Activated CD4-positive, alpha-beta memory T cell treated with anti-CD3 and anti-CD28 coated beads for 36 hours (primary cell): Measurements from ENCODE around the gene EIF2S1. TPM values are rescaled to one million over a fixed set of nuclear protein-coding genes. Genes with fewer than 3 reads are reported as not detected.
"Not testable (repeated sequence)": the region's sequence is repeated elsewhere in the genome, so short reads cannot be mapped to it uniquely, and the experiment has no call there.

Experiments used
- CTCF ChIA-PET: fragments of 350-600 bp; sonication (Branson Sonifier 250); formaldehyde crosslinking; loops from one replicate; lab custom pipeline; 2021; ENCODE audit warnings: antibody characterized with exemption, inconsistent platforms; lab: Charles Lee
- POLR2A ChIA-PET: fragments of 350-600 bp; sonication (Branson Sonifier 250); formaldehyde crosslinking; loops from one replicate; lab custom pipeline; 2021; ENCODE audit warnings: antibody characterized with exemption; lab: Charles Lee
- DNase-seq: peaks from one replicate; pipeline ENCODE4 v3.0.0-alpha.2; 2020
- H3K27ac Mint-ChIP-seq: one replicate; pipeline ENCODE4 v1.8.0; 2021; ENCODE audit warnings: mixed read lengths
- H3K27me3 Mint-ChIP-seq: one replicate; pipeline ENCODE4 v1.8.0; 2021; ENCODE audit warnings: mixed read lengths
- H3K36me3 Mint-ChIP-seq: one replicate; pipeline ENCODE4 v1.8.0; 2021; ENCODE audit warnings: mixed read lengths
- H3K4me1 Mint-ChIP-seq: one replicate; pipeline ENCODE4 v1.8.0; 2021; ENCODE audit warnings: low read depth, mixed read lengths
- H3K4me3 Mint-ChIP-seq: one replicate; pipeline ENCODE4 v1.8.0; 2021; ENCODE audit warnings: mild to moderate bottlenecking, mixed read lengths
- H3K9me3 Mint-ChIP-seq: one replicate; pipeline ENCODE4 v1.8.0; 2021; ENCODE audit warnings: mixed read lengths
- intact Hi-C: fragments of 100-400 bp; cut with micrococcal nuclease; formaldehyde crosslinking; loops from one replicate; pipeline ENCODE4 v1.15.1; 2023
- total RNA-seq, 2 experiments: library from RNA; stranded (reverse); gene quantifications; one replicate each; pipeline ENCODE4 v1.2.3, GENCODE V29; 2021

The EIF2S1 gene
- total RNA-seq, 2 experiments from 2014 or later: 238 to 240 TPM

DNA sequence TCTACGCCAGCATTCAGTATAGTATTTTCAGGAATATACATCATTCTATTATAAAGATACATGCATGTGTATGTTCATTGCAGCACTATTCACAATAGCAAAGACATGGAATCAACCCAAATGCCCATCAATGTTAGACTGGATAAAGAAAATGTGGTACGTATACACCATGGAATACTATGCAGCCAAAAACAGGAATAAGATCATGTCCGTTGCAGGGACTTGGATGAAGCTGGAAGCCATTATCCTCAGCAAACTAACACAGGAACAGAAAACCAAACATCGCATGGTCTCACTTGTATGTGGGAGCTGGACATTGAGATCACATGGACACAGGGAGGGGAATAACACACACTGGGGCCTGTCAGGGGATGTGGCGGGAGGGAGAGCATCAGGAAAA, 55.5 kb downstream of the EIF2S1 start:
- H3K36me3 Mint-ChIP-seq, H3K9me3 Mint-ChIP-seq, POLR2A ChIA-PET, intact Hi-C loops, H3K27me3 Mint-ChIP-seq, H3K27ac Mint-ChIP-seq, DNase-seq, H3K4me3 Mint-ChIP-seq: not testable (repeated sequence)
- CTCF ChIA-PET: interaction anchor here (0.6 to 1.7 kb wide), 5 partner anchors 12 to 289 kb away, joined by 3 to 7 read pairs (median 3); no protein-coding TSS in a partner anchor
- peaks cover 14% of the 10 kb centered on the region for H3K4me1 Mint-ChIP-seq

DNA sequence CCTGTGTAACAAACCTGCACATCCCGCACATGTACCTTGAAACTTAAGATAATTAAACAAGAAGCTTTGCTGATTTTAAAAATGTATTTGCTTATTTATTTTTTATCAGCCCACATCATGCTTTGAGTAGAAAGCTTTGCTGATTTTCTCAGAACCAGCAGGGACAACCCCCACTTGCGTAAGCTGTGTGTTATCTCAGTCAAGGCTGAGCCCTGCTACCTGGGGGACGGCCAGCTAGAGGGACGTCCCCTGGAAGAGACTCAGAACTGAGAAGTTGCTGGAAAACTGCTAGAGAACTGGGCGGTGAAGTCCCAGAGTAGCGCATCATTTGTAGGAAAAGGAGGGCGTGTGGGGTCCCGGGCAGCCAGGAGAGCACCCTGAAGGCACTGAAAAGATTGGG, 56.0 kb downstream of the EIF2S1 start:
- H3K9me3 Mint-ChIP-seq: no peaks in the 10 kb centered on the region
- ChIA-PET CTCF (interaction anchor here (0.9 to 1.7 kb wide), 3 partner anchors 11 to 155 kb away, joined by 3 to 7 read pairs (median 6); no protein-coding TSS in a partner anchor), POLR2A (interaction anchor here (0.5 kb wide), 1 partner anchor 10 kb away, joined by 3 read pairs; no protein-coding TSS in a partner anchor)
- no peak for DNase-seq
- H3K4me3 Mint-ChIP-seq: no peak overlapping the region
- intact Hi-C loops: no loop called here
- H3K27ac Mint-ChIP-seq: no peak overlapping the region
- peaks cover 14% of the 10 kb centered on the region for H3K4me1 Mint-ChIP-seq
- H3K27me3 Mint-ChIP-seq: peaks cover 2% of the 10 kb centered on the region
- no peaks in the 10 kb centered on the region for H3K36me3 Mint-ChIP-seq

DNA sequence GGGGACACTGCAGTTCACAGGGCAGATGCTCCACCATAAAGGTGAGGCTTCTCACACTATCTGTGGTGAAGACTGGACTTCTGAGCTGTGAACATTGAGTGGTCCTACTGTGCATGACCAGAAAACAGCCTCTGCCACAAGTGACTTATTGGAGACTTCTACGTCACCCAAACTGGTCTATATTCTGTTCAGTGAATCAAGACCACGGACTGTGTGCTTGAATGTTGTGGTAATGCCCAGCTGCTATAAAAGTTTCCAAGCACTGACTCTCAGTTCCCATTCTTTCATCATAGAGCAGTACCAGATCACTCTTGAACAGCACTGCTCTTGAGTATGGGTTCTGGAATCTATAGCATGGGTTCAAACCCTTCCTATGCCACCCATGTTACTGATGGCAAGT, 56.7 kb downstream of the EIF2S1 start:
- no peaks in the 10 kb centered on the region for H3K9me3 Mint-ChIP-seq
- intact Hi-C loops: no loop called here
- H3K4me3 Mint-ChIP-seq: no peak overlapping the region
- CTCF ChIA-PET: interaction anchor here (1.1 to 1.7 kb wide), 2 partner anchors 10 to 154 kb away, joined by 6 to 7 read pairs; no protein-coding TSS in a partner anchor
- no peaks in the 10 kb centered on the region for H3K36me3 Mint-ChIP-seq
- DNase-seq: no peak
- H3K27ac Mint-ChIP-seq: no peak overlapping the region
- H3K27me3 Mint-ChIP-seq: no peaks in the 10 kb centered on the region
- peaks cover 14% of the 10 kb centered on the region for H3K4me1 Mint-ChIP-seq
- POLR2A ChIA-PET: no interaction called here

DNA sequence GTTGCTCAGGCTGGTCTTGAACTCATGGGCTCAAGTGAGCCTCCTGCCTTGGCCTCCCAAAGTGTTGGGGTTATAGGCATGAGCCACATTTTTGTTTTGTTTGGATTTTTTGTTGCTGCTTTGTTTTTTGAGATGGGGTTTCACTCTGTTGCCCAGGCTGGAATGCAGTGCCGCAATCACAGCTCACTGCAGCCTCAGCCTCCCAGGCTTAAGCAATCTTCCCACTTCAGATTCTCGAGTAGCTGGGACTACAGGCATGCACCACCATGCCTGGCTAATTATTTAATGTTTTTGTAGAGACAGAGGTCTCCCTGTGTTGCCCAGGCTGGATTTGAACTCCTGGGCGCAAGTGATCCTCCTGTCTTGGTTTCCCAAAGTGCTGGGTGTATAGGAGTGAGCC, 57.5 kb downstream of the EIF2S1 start:
- Mint-ChIP-seq H3K27me3 (no peaks in the 10 kb centered on the region), H3K36me3 (no peaks in the 10 kb centered on the region), H3K4me1 (peaks cover 9% of the 10 kb centered on the region), H3K9me3 (no peaks in the 10 kb centered on the region), H3K27ac (no peak overlapping the region), H3K4me3 (no peak overlapping the region)
- CTCF ChIA-PET: interaction anchor here (1.9 kb wide), 1 partner anchor 153 kb away, joined by 8 read pairs; no protein-coding TSS in a partner anchor
- no peak for DNase-seq
- POLR2A ChIA-PET: no interaction called here
- intact Hi-C loops: no loop called here

DNA sequence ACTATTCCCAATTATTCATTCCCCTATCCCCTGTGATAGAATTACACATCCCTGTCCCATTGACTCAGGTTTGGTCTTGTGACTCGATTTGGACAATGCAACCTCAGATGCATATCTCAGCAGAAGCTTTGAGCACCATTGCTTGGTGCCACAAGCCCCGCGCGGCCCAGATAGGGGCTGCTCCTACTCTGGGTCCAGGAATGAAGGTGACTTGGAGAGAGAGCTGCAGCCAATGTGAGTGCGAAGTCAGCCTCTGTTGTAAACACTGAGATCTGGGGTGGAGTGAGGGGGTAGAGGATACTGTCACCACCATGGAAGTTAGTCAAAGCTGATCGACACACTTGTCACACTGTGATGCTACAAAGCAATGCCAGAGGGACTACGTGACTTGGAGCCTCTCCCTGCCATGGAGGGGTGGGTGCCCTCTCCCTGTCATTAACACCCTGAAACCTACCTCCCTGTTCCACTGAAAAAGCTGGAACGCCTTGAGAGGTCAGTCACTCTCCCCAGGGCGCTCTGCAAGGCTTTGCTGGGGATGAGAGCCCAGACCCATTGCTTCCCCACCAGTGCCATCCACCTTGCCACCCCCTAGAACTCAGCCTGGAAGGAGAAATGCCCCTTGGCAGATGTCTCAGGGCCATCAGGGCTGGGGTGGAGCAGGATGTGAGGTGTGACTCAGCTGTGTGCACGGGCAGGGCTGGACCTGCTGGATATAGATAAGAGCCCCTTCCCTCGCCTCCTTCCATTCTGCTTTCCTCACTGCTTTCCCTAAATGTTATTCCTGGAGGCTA, 58.5 kb downstream of the EIF2S1 start:
- Mint-ChIP-seq H3K9me3 (no peaks in the 10 kb centered on the region), H3K4me3 (no peak overlapping the region), H3K27me3 (peaks cover 4% of the 10 kb centered on the region), H3K4me1 (peaks cover 9% of the 10 kb centered on the region), H3K36me3 (no peaks in the 10 kb centered on the region), H3K27ac (no peak overlapping the region)
- POLR2A ChIA-PET: no interaction called here
- no peak for DNase-seq
- intact Hi-C loops: no loop called here
- CTCF ChIA-PET: interaction anchor here (1.5 to 1.9 kb wide), 2 partner anchors 28 to 152 kb away, joined by 3 to 8 read pairs; no protein-coding TSS in a partner anchor

DNA sequence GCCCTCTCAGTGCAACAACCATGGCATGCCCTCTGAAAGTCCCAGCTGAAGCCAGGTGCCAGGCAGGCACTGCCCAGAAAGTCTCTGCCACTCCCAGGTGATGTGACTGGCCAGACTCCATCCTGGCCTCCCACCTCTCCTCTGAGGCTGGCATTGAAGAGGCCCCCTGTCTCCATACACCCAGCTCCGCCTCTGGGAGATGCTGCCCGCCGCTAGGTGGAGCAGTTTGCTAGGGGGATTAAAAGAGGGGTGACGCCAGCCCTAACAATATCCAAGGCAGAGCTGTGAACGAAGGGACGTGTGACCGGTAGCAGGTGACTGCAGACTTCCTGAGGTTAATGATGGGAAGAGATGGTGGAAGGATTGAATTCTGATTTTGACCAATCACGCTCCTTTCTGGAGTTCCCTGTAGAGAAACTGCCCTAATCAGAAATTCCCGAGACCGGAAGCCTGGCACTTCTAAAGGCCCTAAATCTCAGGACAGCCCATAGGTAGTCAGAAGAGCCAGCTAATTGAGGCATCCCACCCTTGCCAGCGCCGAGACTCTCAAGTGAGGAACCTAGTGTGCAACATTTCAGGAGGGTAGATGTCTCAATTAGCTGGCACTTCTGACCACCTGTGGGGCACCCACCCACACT, 60.1 kb downstream of the EIF2S1 start:
- no peak overlapping the region for H3K27ac Mint-ChIP-seq
- H3K36me3 Mint-ChIP-seq: no peaks in the 10 kb centered on the region
- peak; percentile 58 for DNase-seq
- intact Hi-C loops: no loop called here
- ChIA-PET CTCF (interaction anchor here (0.7 to 2.1 kb wide), 13 partner anchors 9 to 284 kb away, joined by 3 to 17 read pairs (median 5); partner anchors contain the start of gene PIGH), POLR2A (no interaction called here)
- no peaks in the 10 kb centered on the region for H3K9me3 Mint-ChIP-seq
- H3K27me3 Mint-ChIP-seq: peaks cover 10% of the 10 kb centered on the region
- no peaks in the 10 kb centered on the region for H3K4me1 Mint-ChIP-seq
- H3K4me3 Mint-ChIP-seq: no peak overlapping the region

DNA sequence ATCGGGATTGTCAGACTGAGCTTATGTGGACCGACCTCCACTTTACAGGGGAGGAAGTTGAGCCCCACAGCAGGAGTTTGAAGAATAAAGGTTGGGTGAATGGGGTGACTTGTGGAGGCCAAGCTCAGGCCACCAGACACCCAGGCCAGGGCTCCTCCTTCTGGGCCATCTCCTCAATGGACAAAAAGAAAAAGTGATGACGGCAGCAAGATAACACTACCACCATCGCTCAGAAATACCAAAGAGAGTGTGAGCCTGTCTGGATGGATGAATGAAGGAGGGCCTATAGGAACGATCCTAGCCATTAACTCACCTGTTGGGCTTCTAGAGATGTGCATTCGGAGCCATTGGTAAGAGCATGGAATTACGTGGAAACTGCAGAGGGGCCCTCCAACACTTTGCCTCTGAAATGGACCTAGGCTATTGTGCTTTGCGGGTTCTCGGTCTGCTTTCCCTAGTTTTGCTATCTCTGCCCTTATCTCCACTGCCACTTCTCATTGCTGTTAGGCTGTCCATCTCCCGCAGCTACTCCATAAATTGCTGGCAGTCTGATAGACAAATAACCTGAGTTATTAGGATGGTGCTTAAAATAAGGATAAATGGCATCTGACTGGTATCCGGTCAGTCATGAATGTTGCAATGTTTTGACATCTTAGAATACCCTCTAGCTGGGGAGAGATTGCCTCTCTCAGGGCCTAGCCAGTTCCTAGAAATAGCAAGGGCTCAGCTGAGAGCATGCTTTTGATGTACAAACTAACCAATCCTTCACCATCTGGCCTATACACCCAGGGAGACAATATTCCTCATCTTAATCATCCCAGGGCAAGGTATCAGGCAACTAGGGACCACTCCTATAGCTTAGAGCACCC, 61.5 kb downstream of the EIF2S1 start:
- H3K27ac Mint-ChIP-seq: no peak overlapping the region
- POLR2A ChIA-PET: no interaction called here
- intact Hi-C loops: no loop called here

DNA sequence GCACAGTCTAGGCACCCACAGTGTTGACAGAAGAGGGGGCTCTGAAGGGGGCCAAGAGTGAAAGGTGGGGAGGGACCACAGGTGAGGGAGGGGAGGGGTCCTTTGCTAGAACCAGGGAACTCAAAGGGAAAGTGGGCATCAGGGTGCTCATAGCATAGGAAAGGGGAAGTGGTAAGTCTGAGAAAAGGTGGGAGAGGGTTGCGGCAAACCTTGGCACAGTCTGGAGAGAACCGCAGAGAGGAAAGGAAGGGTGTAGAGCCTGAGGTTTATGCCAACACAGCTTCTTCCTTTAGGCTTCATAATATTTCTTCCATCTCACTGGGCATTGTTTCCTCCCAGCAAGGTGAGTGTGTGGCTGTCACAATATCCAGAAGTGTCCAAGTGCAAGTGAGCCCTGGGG, 63.3 kb downstream of the EIF2S1 start:
- H3K9me3 Mint-ChIP-seq: no peaks in the 10 kb centered on the region
- peaks cover 20% of the 10 kb centered on the region for H3K27me3 Mint-ChIP-seq
- POLR2A ChIA-PET: no interaction called here
- CTCF ChIA-PET: interaction anchor here (1.0 to 12.9 kb wide), 4 partner anchors 11 to 281 kb away, joined by 3 to 249 read pairs (median 43); partner anchors contain the start of gene PLEK2
- no peak overlapping the region for H3K27ac Mint-ChIP-seq
- no peaks in the 10 kb centered on the region for H3K36me3 Mint-ChIP-seq
- no peak overlapping the region for H3K4me3 Mint-ChIP-seq
- no peak for DNase-seq
- H3K4me1 Mint-ChIP-seq: peaks cover 3% of the 10 kb centered on the region
- intact Hi-C loops: no loop called here

More for the DNA sequence above, 61.5 kb downstream of the EIF2S1 start:
- peaks cover 15% of the 10 kb centered on the region for H3K27me3 Mint-ChIP-seq
- H3K36me3 Mint-ChIP-seq: no peaks in the 10 kb centered on the region
- CTCF ChIA-PET: interaction anchor here (1.2 to 12.9 kb wide), 4 partner anchors 11 to 150 kb away, joined by 3 to 249 read pairs (median 8); no protein-coding TSS in a partner anchor
- H3K4me1 Mint-ChIP-seq: no peaks in the 10 kb centered on the region
- H3K9me3 Mint-ChIP-seq: no peaks in the 10 kb centered on the region
- no peak for DNase-seq
- H3K4me3 Mint-ChIP-seq: no peak overlapping the region

DNA sequence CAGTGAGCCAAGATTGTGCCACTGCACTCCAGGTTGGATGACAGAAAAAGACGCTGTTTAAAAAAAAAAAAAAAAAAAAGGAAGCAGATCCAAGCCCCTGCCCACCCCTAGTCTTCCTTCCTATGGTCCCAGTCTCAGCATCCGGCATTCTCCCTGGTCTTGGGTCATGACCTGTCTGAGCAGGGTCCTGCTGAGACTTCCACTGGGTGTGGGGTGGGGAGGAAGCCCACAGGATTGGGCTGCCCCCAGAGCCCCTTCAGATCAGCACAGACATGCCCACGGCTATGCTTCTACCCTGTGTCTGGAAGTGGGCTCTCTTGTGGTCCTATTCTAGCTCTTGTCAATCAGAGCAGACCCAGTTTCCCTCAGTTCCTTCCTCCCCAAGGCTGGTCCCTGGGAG, 64.4 kb downstream of the EIF2S1 start:
- CTCF ChIA-PET: interaction anchor here (0.5 to 12.9 kb wide), 6 partner anchors 11 to 280 kb away, joined by 3 to 249 read pairs (median 33); no protein-coding TSS in a partner anchor
- Mint-ChIP-seq H3K4me3 (no peak overlapping the region), H3K4me1 (peaks cover 3% of the 10 kb centered on the region), H3K27me3 (peaks cover 22% of the 10 kb centered on the region), H3K36me3 (no peaks in the 10 kb centered on the region), H3K9me3 (no peaks in the 10 kb centered on the region), H3K27ac (no peak overlapping the region)
- intact Hi-C loops: no loop called here
- DNase-seq: no peak
- POLR2A ChIA-PET: no interaction called here

DNA sequence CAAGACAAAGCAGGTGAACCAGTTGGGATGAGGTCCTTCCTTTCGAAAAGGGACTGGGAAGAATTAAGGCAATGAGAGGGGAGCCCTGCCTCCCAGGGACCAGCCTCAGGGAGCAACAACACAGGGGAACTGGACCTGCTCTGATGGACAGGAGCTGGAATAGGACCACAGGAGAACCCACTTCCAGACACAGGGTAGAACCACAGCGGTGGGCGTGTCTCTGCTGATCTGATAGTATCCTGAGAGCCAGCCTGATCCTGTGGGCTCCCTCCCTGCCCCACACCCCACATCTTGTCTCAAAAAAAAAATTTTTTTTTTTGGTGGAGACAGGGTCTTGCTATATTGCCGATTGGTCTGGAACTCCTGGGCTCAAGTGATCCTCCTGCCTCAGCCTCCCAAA, 65.5 kb downstream of the EIF2S1 start:
- ChIA-PET CTCF (interaction anchor here (0.6 to 12.9 kb wide), 7 partner anchors 12 to 297 kb away, joined by 3 to 249 read pairs (median 23); no protein-coding TSS in a partner anchor), POLR2A (interaction anchor here (0.6 kb wide), 1 partner anchor 146 kb away, joined by 3 read pairs; no protein-coding TSS in a partner anchor)
- Mint-ChIP-seq H3K36me3 (no peaks in the 10 kb centered on the region), H3K9me3 (no peaks in the 10 kb centered on the region), H3K4me1 (peaks cover 3% of the 10 kb centered on the region), H3K27me3 (peaks cover 22% of the 10 kb centered on the region), H3K27ac (no peak overlapping the region), H3K4me3 (no peak overlapping the region)
- DNase-seq: no peak
- intact Hi-C loops: loop anchor here (2.0 to 5.0 kb wide), 2 partner anchors 101 to 277 kb away; partner anchors contain the start of gene RDH12

DNA sequence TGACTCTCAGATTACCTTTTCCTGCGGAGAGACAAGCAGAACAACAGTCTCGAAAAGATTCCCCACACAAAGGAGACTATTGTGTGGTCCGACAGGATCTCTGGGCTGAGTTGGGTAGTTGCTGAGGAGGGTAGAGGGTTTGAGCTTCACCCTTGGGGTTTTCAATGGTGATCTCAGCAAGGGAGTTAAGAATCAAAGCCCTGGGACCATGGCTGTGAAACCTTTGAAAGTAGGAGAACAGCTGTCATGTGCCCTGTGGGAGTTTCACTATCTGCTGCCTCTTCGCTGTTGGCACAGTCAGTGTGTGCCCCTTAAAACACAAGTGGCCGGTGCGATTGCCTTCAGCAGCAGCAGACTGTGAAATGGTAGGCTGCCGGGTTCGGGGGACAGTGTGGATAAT, 66.0 kb downstream of the EIF2S1 start:
- H3K4me1 Mint-ChIP-seq: peaks cover 3% of the 10 kb centered on the region
- no peak overlapping the region for H3K4me3 Mint-ChIP-seq
- no peaks in the 10 kb centered on the region for H3K9me3 Mint-ChIP-seq

More for the DNA sequence above, 66.0 kb downstream of the EIF2S1 start:
- no peak for DNase-seq
- Mint-ChIP-seq H3K27ac (no peak overlapping the region), H3K36me3 (no peaks in the 10 kb centered on the region), H3K27me3 (peaks cover 22% of the 10 kb centered on the region)
- ChIA-PET CTCF (interaction anchor here (0.6 to 12.9 kb wide), 21 partner anchors 12 to 298 kb away, joined by 3 to 249 read pairs (median 7); partner anchors contain the start of genes ARG2 and PLEK2), POLR2A (interaction anchor here (0.6 kb wide), 1 partner anchor 145 kb away, joined by 3 read pairs; no protein-coding TSS in a partner anchor)
- intact Hi-C loops: loop anchor here (2.0 to 5.0 kb wide), 2 partner anchors 101 to 276 kb away; partner anchors contain the start of gene RDH12
